GM12878 (cell line): ENCODE results near the gene PRKG1.

Experiments
- BACH1 ChIP-seq: fragments of 450-650 bp; IDR thresholded peaks from 2 replicates; pipeline ENCODE4 v1.6.1; 2017; ENCODE audit warnings: mild to moderate bottlenecking, borderline replicate concordance
- CTCF ChIP-seq, 3 experiments: IDR thresholded peaks in 2 of 3; conservative IDR thresholded peaks in 1 of 3; 2 replicates each; pipeline ENCODE4 v1.5.1; 2011; ENCODE audit warnings: low read depth in 3 of 3, low read length in 3 of 3, mild to moderate bottlenecking in 3 of 3, control low read depth in 2 of 3, moderate library complexity in 2 of 3, inconsistent platforms in 1 of 3, mixed read lengths in 1 of 3; ENCODE audit not compliant: control insufficient read depth in 2 of 3, insufficient read depth in 1 of 3; ENCODE audit errors: extremely low read depth in 1 of 3
- FOS ChIP-seq: IDR thresholded peaks from 3 replicates; pipeline ENCODE4 v1.6.1; 2011; ENCODE audit warnings: borderline replicate concordance; ENCODE audit not compliant: insufficient read length; ENCODE audit errors: extremely low read depth
- MYC ChIP-seq: IDR thresholded peaks from 2 replicates; pipeline ENCODE4 v1.6.1; 2011; ENCODE audit warnings: mild to moderate bottlenecking, low read length, moderate library complexity, inconsistent platforms; ENCODE audit not compliant: insufficient read depth, insufficient replicate concordance, insufficient read length, severe bottlenecking
- NFIC ChIP-seq: IDR thresholded peaks from 2 replicates; pipeline ENCODE4 v1.6.1; 2012; ENCODE audit warnings: low read depth, mild to moderate bottlenecking, inconsistent platforms, low read length, moderate library complexity
- RAD21 ChIP-seq: IDR thresholded peaks from 2 replicates; pipeline ENCODE4 v1.6.1; 2011; ENCODE audit warnings: mild to moderate bottlenecking, low read depth, low read length, moderate library complexity; ENCODE audit not compliant: insufficient read depth
- YBX1 ChIP-seq: fragments of 450-650 bp; IDR thresholded peaks from 2 replicates; pipeline ENCODE4 v1.6.1; 2016; ENCODE audit warnings: antibody characterized with exemption

- TF ChIP-seq BACH1: no peak
- TF ChIP-seq CTCF (IDR thresholded peaks at IDR 0.05 in 2 of 3, conservative IDR thresholded peaks at IDR 0.05 in 1 of 3; ENCODE audit: control insufficient read depth in 2 of 3, extremely low read depth in 1 of 3, insufficient read depth in 1 of 3, low read depth in 3 of 3, low read length in 3 of 3): no peak
- TF ChIP-seq NFIC: no peak
- no peak for TF ChIP-seq FOS
- TF ChIP-seq YBX1: no peak
- TF ChIP-seq MYC: no peak
- no peak for TF ChIP-seq RAD21
These were observed 804.4 kb downstream of the PRKG1 start for GRCh38 chr10:51878695-51879094.
